ENCODE data around the gene FGF14. TPM values are rescaled to one million over a fixed set of nuclear protein-coding genes. Genes with fewer than 3 reads are reported as not detected.

Gene FGF14
- polyA plus RNA-seq, 1 donor (not counting 4 experiments of a cell fraction or from before 2014, with no cell fraction given), result 0.09 TPM

DNA sequence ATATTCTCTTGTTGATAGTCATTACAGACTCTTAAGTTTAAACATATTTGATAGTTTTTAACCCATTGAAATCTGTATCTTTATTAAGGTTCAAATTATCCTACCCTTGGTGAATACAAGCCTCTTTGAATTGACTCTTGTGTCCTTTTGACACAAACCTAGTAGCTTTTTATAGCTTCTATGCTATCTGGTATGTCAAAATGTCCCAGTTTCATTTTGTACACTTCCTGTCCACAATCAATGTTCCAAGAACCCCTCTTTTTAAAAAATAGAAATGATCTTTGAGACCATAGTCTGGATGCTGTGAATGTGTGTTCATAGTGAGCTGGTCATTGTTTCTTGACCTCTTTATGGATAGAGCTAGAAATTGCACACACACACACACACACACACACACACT is 39.2 kb upstream of the FGF14 start:
- DNase-seq (ENCODE audit: low read depth, low spot score) (no peak), FAIRE-seq (no peak)
- H4K20me1 ChIP-seq (ENCODE audit: control insufficient read depth, extremely low read depth, insufficient read depth, low read length), result no peaks in the 10 kb centered on the region
- dilution Hi-C loops (cut with MboI; ENCODE audit: extremely low pct_ligation_motif_present, low sequenced_read_pairs), result no loop called here
- no peaks in the 10 kb centered on the region for H3K9me1 ChIP-seq (ENCODE audit: control insufficient read depth, extremely low read depth, insufficient read depth, low read length)
- H3K9ac ChIP-seq (ENCODE audit: control insufficient read depth, extremely low read depth, insufficient read depth, low read length), result no peak overlapping the region
- TF ChIP-seq, protein P1, sequence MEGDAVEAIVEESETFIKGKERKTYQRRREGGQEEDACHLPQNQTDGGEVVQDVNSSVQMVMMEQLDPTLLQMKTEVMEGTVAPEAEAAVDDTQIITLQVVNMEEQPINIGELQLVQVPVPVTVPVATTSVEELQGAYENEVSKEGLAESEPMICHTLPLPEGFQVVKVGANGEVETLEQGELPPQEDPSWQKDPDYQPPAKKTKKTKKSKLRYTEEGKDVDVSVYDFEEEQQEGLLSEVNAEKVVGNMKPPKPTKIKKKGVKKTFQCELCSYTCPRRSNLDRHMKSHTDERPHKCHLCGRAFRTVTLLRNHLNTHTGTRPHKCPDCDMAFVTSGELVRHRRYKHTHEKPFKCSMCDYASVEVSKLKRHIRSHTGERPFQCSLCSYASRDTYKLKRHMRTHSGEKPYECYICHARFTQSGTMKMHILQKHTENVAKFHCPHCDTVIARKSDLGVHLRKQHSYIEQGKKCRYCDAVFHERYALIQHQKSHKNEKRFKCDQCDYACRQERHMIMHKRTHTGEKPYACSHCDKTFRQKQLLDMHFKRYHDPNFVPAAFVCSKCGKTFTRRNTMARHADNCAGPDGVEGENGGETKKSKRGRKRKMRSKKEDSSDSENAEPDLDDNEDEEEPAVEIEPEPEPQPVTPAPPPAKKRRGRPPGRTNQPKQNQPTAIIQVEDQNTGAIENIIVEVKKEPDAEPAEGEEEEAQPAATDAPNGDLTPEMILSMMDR (optimal IDR thresholded peaks at IDR 0.05 in 1 of 3, IDR thresholded peaks at IDR 0.05 in 1 of 3, conservative IDR thresholded peaks at IDR 0.05 in 1 of 3; ENCODE audit: extremely low read depth in 1 of 3, insufficient read depth in 2 of 3, low read length in 3 of 3), result no peak
- no peak for TF ChIP-seq EZH2 (IDR thresholded peaks at IDR 0.05; ENCODE audit: low read length)
- no peaks in the 10 kb centered on the region for H3K27me3 ChIP-seq (ENCODE audit: control insufficient read depth, extremely low read depth, insufficient read depth, low read length)
- H3K4me3 ChIP-seq (ENCODE audit: control insufficient read depth in 2 of 3, extremely low read depth in 1 of 3, insufficient read depth in 2 of 3, low read depth in 1 of 3, low read length in 3 of 3), result no peak overlapping the region
- H3K79me2 ChIP-seq (ENCODE audit: control insufficient read depth, insufficient read depth, low read length), result no peaks in the 10 kb centered on the region
- no peak overlapping the region for H2AFZ ChIP-seq (ENCODE audit: control insufficient read depth, low read length)
- H3K4me2 ChIP-seq (ENCODE audit: control insufficient read depth, extremely low read depth, insufficient read depth, low read depth, low read length), result no peak overlapping the region
- H3K27ac ChIP-seq (ENCODE audit: control insufficient read depth, insufficient read depth, low read length), result no peak overlapping the region
- no peaks in the 10 kb centered on the region for H3K9me3 ChIP-seq (ENCODE audit: control insufficient read depth, low read depth, low read length)
- H3K4me1 ChIP-seq (ENCODE audit: control insufficient read depth, extremely low read depth, insufficient read depth, low read length), result peaks cover 8% of the 10 kb centered on the region
- H3K36me3 ChIP-seq (ENCODE audit: control insufficient read depth in 2 of 2, extremely low read depth in 1 of 2, insufficient read depth in 2 of 2, low read length in 2 of 2), result no peaks in the 10 kb centered on the region

DNA sequence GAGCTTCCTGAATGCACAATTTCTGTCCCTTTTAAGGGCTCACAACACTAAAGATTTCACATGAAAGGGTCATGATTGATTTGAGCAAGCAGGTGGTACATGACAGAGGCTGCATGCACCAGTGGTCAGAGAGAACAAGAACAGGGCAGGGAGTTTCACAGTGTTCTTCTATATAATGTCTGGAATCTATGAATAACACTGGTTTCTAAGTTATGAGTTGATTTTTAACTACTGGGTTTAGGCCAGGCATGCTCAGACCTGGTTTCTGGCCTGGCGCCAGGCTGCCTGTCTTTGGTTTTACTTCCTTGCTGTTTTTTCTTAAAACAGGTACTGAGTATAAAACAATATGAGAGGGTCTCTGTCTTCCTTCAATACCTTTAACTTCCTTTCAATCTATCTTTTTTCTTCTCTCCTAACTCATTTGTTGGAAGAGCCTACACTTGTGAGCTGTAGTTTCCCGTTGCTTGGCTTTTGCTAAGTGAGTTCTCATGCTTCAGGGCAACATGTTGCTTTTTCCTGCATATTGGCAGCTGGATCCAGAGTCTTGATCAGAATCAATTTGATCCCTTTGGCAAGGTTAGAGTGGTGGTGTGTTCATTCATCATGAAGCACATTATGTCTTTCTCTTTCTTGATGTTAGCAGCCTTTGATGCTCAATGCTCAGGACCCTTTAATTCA is 38.5 kb upstream of the FGF14 start:
- Histone ChIP-seq H4K20me1 (ENCODE audit: control insufficient read depth, extremely low read depth, insufficient read depth, low read length) (no peaks in the 10 kb centered on the region), H3K4me2 (ENCODE audit: control insufficient read depth, extremely low read depth, insufficient read depth, low read depth, low read length) (peak overlapping the region; percentile 60), H3K9me3 (ENCODE audit: control insufficient read depth, low read depth, low read length) (no peaks in the 10 kb centered on the region), H3K9me1 (ENCODE audit: control insufficient read depth, extremely low read depth, insufficient read depth, low read length) (no peaks in the 10 kb centered on the region), H3K4me3 (ENCODE audit: control insufficient read depth in 2 of 3, extremely low read depth in 1 of 3, insufficient read depth in 2 of 3, low read depth in 1 of 3, low read length in 3 of 3) (no peak overlapping the region), H3K4me1 (ENCODE audit: control insufficient read depth, extremely low read depth, insufficient read depth, low read length) (peaks cover 8% of the 10 kb centered on the region), H3K9ac (ENCODE audit: control insufficient read depth, extremely low read depth, insufficient read depth, low read length) (no peak overlapping the region), H3K79me2 (ENCODE audit: control insufficient read depth, insufficient read depth, low read length) (no peaks in the 10 kb centered on the region), H3K27me3 (ENCODE audit: control insufficient read depth, extremely low read depth, insufficient read depth, low read length) (no peaks in the 10 kb centered on the region), H2AFZ (ENCODE audit: control insufficient read depth, low read length) (peak overlapping the region; percentile 72), H3K27ac (ENCODE audit: control insufficient read depth, insufficient read depth, low read length) (no peak overlapping the region), H3K36me3 (ENCODE audit: control insufficient read depth in 2 of 2, extremely low read depth in 1 of 2, insufficient read depth in 2 of 2, low read length in 2 of 2) (no peaks in the 10 kb centered on the region)
- FAIRE-seq (peak; percentile 81), DNase-seq (ENCODE audit: low read depth, low spot score) (peak; percentile 19)
- dilution Hi-C loops (cut with MboI; ENCODE audit: extremely low pct_ligation_motif_present, low sequenced_read_pairs), result no loop called here
- no peak for TF ChIP-seq EZH2 (IDR thresholded peaks at IDR 0.05; ENCODE audit: low read length)
- TF ChIP-seq, protein P1 (optimal IDR thresholded peaks at IDR 0.05 in 1 of 3, IDR thresholded peaks at IDR 0.05 in 1 of 3, conservative IDR thresholded peaks at IDR 0.05 in 1 of 3; ENCODE audit: extremely low read depth in 1 of 3, insufficient read depth in 2 of 3, low read length in 3 of 3), result no peak

Data from keratinocyte (primary cell).